Calu3 (cell line): ENCODE measurements around the gene SCYGR6. TPM values are rescaled to one million over a fixed set of nuclear protein-coding genes. Genes with fewer than 3 reads are reported as not detected.

Source experiments
- Bru-seq: library from RNA; stranded (reverse); fragments of 400-500 nt; gene quantifications from one replicate; lab custom pipeline; 2021; lab: Mats Ljungman, UMichigan
- BruChase-seq, 2 experiments: library from RNA; stranded (reverse); fragments of 400-500 nt; gene quantifications; one replicate each; lab custom pipeline; 2021; lab: Mats Ljungman, UMichigan
- BruUV-seq: library from RNA; stranded (reverse); fragments of 400-500 nt; replicated peaks from 2 replicates; lab custom pipeline; 2021; lab: Mats Ljungman, UMichigan
- CTCF ChIA-PET: fragments of 300-600 bp; sonication (Branson Sonifier 250); formaldehyde crosslinking; loops from one replicate; lab custom pipeline; 2022; ENCODE audit warnings: antibody characterized with exemption; lab: Charles Lee
- DNase-seq: peaks from one replicate; pipeline ENCODE4 v3.0.0; 2022
- H3K27ac Mint-ChIP-seq: one replicate; pipeline ENCODE4 v1.8.0; 2022; ENCODE audit warnings: mixed read lengths; ENCODE audit not compliant: unreplicated experiment
- H3K27me3 Mint-ChIP-seq: one replicate; pipeline ENCODE4 v1.8.0; 2022; ENCODE audit warnings: mixed read lengths; ENCODE audit not compliant: unreplicated experiment
- H3K36me3 Mint-ChIP-seq: one replicate; pipeline ENCODE4 v1.8.0; 2022; ENCODE audit warnings: mild to moderate bottlenecking, moderate library complexity, mixed read lengths; ENCODE audit not compliant: insufficient read depth, unreplicated experiment
- H3K4me1 Mint-ChIP-seq: one replicate; pipeline ENCODE4 v1.8.0; 2022; ENCODE audit warnings: mild to moderate bottlenecking, low read depth, mixed read lengths; ENCODE audit not compliant: unreplicated experiment
- H3K4me3 Mint-ChIP-seq: one replicate; pipeline ENCODE4 v1.8.0; 2022; ENCODE audit warnings: mild to moderate bottlenecking, low read depth, moderate library complexity, mixed read lengths; ENCODE audit not compliant: unreplicated experiment
- H3K9me3 Mint-ChIP-seq: one replicate; pipeline ENCODE4 v1.8.0; 2022; ENCODE audit warnings: low read depth, mixed read lengths; ENCODE audit not compliant: unreplicated experiment
- intact Hi-C: fragments of 100-400 bp; cut with micrococcal nuclease; formaldehyde crosslinking; loops from one replicate; pipeline ENCODE4 v1.10.0; 2022; ENCODE audit not compliant: unreplicated experiment
- long read RNA-seq: library from polyadenylated mRNA; stranded (forward); transcript quantifications from one replicate; pipeline ENCODE4 v2.0.0, GENCODE V29; 2022
- total RNA-seq: library from RNA; stranded (reverse); gene quantifications from 2 replicates; pipeline ENCODE4 v1.2.3, GENCODE V29; 2022
- TF ChIP-seq, protein P1 (sequence below): fragments of 200-600 bp; IDR thresholded peaks from one replicate; pipeline ENCODE4 v1.8.0; 2022; ENCODE audit warnings: antibody characterized with exemption; ENCODE audit not compliant: unreplicated experiment

The SCYGR6 gene, protein sequence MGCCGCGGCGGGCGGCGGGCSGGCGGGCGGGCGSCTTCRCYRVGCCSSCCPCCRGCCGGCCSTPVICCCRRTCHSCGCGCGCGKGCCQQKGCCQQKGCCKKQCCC
- total RNA-seq (not detected in 2 replicates), Bru-seq, nascent RNA (not detected), BruChase-seq, experiment 1, labeled RNA remaining after a 6-hour chase (not detected), BruChase-seq, experiment 2, labeled RNA remaining after a 2-hour chase (not detected)
- long read RNA-seq: 0 reads

DNA sequence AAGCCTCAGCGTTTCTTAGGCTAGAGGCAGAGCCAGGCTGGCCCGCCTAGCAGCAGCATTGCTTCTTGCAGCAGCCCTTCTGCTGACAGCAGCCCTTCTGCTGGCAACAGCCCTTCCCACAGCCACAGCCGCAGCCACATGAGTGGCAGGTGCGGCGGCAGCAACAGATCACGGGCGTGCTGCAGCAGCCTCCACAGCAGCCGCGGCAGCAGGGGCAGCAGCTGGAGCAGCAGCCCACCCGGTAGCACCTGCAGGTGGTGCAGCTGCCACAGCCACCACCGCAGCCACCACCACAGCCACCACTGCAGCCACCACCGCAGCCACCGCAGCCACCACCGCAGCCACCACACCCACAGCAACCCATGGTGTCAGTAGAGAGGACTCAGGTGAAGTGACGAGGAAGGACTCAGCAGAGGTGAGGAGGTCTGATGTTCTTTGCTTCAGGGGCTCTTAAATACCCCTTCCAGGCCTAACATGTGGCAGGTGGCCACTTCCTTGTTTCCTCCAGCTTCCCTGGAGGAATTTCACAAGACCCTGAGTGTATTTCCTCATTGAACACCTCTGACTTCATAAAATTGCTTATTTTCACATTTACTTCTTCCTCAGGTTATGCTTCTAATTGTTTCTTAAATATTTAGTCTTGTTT is at the start of gene SCYGR6:
Gene SCYGR6, minus strand, starts transcription at position 364 of the 646 bp plus-strand sequence. Its CDS starts 0 bp downstream, at position 364.
- DNase-seq: no peak
- TF ChIP-seq, protein P1, sequence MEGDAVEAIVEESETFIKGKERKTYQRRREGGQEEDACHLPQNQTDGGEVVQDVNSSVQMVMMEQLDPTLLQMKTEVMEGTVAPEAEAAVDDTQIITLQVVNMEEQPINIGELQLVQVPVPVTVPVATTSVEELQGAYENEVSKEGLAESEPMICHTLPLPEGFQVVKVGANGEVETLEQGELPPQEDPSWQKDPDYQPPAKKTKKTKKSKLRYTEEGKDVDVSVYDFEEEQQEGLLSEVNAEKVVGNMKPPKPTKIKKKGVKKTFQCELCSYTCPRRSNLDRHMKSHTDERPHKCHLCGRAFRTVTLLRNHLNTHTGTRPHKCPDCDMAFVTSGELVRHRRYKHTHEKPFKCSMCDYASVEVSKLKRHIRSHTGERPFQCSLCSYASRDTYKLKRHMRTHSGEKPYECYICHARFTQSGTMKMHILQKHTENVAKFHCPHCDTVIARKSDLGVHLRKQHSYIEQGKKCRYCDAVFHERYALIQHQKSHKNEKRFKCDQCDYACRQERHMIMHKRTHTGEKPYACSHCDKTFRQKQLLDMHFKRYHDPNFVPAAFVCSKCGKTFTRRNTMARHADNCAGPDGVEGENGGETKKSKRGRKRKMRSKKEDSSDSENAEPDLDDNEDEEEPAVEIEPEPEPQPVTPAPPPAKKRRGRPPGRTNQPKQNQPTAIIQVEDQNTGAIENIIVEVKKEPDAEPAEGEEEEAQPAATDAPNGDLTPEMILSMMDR: no peak
- Mint-ChIP-seq H3K27ac (no peak within 1 kb of the TSS), H3K9me3 (no peaks in the 10 kb centered on the region), H3K4me1 (peaks cover 24% of the 10 kb centered on the region), H3K27me3 (no peaks in the 10 kb centered on the region), H3K4me3 (no peak within 1 kb of the TSS), H3K36me3 (no peaks in the 10 kb centered on the region)
- no TSS peak for BruUV-seq
- intact Hi-C loops: no loop called here
- CTCF ChIA-PET: interaction anchor here (1.0 kb wide), 1 partner anchor 166 kb away, joined by 3 read pairs; no protein-coding TSS in a partner anchor

DNA sequence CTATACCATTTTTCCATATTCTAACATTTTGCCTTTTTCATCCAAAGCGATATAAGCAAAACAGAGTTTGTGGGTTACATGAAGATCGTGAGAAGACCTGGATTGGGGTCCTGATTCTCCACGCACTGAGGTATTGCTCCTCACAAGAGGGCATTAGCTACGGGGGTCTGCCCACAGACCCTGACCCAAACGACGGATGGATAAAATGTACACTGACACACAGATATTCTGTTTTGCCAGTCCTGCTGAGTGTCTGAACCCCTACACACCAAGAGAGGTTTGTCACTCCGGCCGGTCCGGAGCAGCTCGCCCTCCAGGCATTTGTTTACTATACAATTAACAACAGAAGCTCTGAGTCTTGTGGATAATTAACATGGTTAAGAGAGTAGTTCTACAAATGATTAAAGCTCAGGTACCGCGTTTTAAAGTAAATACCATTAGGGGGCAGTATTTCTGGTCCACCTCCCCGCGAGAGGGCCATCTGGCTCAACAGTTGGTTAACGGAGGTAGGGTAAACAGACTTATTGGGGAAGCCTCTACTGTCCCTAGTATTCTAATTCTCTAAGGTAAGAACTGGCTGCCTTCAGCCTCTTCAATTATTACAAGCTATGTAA is 49.6 kb upstream of the SCYGR6 start:
- peaks cover 38% of the 10 kb centered on the region for H3K4me1 Mint-ChIP-seq
- TF ChIP-seq, protein P1: peak; percentile 65
- H3K4me3 Mint-ChIP-seq: no peak overlapping the region
- no TSS peak for BruUV-seq
- peak; percentile 36 for DNase-seq
- H3K36me3 Mint-ChIP-seq: no peaks in the 10 kb centered on the region
- H3K9me3 Mint-ChIP-seq: no peaks in the 10 kb centered on the region
- H3K27me3 Mint-ChIP-seq: no peaks in the 10 kb centered on the region
- intact Hi-C loops: loop anchor here (2.0 kb wide), 3 partner anchors 45 to 111 kb away; no protein-coding TSS in a partner anchor
- no peak overlapping the region for H3K27ac Mint-ChIP-seq
- CTCF ChIA-PET: interaction anchor here (0.6 to 1.7 kb wide), 8 partner anchors 8 to 98 kb away, joined by 3 to 17 read pairs (median 4); no protein-coding TSS in a partner anchor

DNA sequence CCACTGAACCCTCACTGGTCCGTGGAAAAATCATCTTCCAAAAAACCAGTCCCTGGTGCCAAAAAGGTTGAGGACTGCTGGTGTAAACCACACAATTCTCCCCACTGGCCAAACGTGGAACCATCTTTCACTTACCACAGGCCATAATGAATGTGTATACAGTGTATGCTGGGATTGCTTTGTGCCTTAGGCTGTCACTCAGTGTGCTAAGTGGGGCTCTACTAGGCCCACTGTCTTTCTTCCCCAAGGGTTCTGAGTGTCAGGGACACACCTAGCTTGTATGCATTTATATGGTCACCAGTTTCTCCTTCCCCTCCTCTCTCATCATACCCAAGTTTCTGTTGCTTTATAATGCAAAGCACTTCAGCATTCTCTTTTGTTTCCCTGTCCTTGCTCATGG is 48.4 kb upstream of the SCYGR6 start:
- TF ChIP-seq, protein P1: no peak
- CTCF ChIA-PET: interaction anchor here (0.7 kb wide), 1 partner anchor 152 kb away, joined by 5 read pairs; no protein-coding TSS in a partner anchor

DNA sequence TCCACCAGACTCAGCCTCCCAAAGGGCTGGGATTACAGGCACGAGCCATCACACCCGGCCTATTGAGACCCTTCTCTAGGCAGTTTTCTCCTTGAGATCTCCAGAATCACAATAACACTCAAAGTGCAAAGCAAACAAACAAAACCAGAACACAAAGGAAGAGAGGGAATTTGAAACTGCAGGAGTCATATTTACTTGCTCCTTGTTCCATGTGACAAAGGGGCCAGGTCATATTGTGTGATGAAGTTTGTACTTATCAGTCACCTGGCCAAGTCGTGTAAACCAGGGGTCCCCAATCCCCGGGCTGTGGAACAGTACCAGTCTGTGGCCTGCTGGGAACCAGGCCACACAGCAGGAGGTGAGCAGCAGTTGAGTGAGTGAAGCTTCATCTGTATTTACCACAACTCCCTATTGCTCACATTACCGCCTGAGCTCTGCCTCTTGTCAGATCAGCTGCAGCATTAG is 47.7 kb upstream of the SCYGR6 start:
- Mint-ChIP-seq H3K27ac (no peak overlapping the region), H3K36me3 (no peaks in the 10 kb centered on the region), H3K27me3 (no peaks in the 10 kb centered on the region), H3K4me3 (no peak overlapping the region), H3K4me1 (peaks cover 35% of the 10 kb centered on the region), H3K9me3 (no peaks in the 10 kb centered on the region)
- intact Hi-C loops: no loop called here
- no peak for DNase-seq
- TF ChIP-seq, protein P1: no peak
- CTCF ChIA-PET: no interaction called here
- no TSS peak for BruUV-seq

More for the DNA sequence above, 48.4 kb upstream of the SCYGR6 start:
- Mint-ChIP-seq H3K27ac (no peak overlapping the region), H3K9me3 (no peaks in the 10 kb centered on the region), H3K36me3 (no peaks in the 10 kb centered on the region), H3K27me3 (no peaks in the 10 kb centered on the region), H3K4me1 (peaks cover 38% of the 10 kb centered on the region), H3K4me3 (no peak overlapping the region)
- intact Hi-C loops: no loop called here
- no peak for DNase-seq
- BruUV-seq: no TSS peak
